Effector CD4-positive, alpha-beta T cell (primary cell): Measurements from ENCODE around the gene BMI1.
"Not testable (repeated sequence)": the region's sequence is repeated elsewhere in the genome, so short reads cannot be mapped to it uniquely, and the experiment has no call there.

Experiments
- DNase-seq: peaks from one replicate; pipeline ENCODE4 v3.0.0-alpha.2; 2020

BMI1 gene

DNA sequence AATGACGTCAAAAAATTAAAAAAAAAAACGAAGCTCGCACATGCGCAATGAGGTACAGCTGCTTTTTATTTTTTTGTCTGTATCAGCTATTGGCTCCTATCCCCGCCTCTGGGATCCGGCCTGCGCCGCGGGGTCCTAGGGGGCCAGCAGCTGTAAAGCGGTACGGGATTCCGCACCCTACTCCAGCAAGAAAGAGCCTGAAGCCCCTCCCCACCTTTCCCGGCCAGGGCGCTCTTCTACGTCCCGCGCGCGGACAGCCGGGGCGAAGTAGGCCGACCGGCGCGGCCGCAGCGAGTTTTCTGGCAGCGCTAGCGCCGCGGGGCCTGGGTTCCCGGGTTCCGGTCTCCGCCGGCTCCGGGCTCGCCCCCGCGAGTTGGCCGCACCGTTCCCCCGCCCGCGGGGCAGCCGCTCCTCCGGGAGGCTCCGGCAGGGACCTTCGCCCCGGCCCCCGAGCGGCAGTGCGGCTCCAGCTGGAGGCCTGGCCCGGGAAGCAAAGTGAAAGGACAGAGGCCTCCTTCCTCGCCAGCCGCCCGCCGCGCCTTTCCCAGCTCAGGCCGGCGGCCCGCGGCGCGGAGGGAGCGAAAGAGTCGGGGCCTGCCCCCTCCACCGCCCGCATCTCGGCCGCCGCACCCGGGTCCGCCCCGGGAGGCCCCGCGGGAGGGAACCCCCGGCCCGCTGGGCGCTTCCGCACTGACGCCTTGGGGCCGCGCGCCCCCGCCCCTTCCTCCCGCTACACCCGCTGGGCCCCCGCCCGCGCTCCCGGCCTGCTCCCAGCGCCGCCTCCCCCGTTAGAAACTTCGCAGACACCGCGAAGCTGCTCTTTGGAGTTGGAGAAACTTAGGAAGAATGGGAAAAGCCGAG, 19.7 kb downstream of the BMI1 start:
- peak; percentile 38 for DNase-seq

DNA sequence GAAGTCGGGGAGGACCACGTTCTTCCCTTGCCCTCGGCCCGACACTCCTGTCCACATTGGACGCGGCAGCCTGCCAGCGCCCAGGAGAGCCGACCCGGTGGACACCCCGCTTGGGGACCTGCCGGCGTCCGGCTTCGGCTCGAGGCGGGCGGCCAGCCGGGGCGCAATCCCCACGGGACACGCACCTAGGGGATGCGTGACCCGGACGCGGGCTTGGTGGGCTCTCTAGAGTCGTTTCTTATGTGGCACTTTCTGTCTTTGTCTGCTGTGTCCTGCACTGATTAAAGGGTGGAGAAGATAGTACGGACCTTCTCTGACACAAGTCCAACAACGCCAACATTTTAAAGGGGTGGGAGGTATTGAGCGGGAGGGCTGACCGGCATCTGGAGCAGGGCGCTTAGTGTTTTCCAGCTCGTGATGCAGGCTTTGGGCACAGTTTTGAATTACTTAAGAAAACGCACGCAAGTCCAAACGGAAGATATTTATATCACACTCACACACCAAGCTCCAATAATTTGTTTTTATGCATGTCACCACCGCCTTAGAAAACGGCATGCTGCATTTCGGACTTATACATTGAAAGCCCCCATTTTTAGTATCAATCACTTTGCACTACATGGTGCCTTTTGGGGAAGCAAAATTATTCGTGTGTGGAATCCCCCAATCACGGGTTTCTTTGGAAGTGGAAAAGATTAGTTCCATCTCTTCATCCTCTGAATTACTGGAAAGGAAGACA, 20.5 kb downstream of the BMI1 start:
- DNase-seq: no peak

DNA sequence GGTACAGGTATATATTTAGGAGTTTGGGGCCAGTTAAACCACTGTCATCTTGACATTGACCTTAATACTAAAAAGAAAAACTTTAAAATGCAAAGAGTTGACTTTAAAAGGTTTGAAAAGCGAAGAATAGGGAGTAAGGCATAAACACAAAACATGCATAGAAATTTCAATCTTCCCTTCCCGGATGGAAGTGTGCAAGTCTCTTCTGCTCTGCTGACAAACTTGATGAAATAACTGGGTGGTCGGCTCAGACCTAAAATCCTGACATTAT, 21.0 kb downstream of the BMI1 start:
- DNase-seq: no peak

DNA sequence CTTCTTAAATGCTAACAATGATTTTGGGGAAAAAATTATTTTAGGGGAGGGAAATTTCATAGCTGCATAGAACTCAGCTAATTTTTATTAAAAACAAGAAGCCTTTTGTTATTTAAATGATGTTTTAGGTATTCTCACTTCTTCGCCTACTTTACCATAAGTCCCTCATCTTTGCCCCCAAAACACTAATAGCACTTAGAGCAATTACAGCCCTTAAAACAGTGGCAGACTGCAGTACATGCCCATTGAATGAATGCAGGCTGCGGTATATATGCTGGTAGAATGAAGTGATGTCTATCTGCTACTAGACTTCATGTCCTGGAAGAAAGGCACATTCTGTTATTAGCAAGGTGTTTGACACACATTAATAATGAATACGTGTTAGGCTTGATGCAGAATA, 21.5 kb downstream of the BMI1 start:
- no peak for DNase-seq

DNA sequence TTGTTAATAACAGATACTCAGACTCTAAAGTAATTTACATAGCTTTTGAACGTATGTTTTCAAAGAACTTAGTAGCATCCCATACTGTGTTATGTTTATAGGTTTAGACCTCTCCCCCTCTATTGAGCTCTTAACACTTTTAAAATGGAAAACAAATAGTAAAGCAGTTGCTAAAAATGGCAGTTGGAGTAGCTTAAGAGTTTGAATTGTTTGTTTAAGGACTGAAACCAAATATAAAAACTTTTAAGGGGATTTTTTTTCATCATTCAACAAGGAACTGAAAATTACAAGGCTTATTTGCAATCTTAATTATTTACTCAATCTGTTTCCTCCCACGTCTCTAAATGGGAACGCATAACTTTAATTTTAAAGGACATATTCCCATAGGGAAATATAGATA, 22.8 kb downstream of the BMI1 start:
- DNase-seq: no peak

DNA sequence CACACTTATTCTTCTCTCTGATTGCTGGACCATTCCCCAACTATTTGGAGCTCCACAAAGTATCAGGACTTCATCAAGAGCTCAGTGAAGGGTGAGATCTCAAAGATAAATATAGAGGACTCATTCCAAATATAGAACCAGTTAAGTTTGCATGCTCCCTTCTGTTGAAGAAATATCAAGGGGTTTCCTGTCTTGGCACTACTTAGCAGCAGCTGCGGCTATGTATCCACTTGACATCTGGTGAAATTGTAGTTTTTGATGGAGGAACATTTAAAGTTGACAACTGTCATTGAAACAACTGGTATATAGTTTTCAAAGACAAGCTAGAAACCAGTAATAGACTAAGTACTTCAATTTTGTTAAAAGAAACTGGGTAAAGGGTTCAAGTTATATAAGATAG, 23.4 kb downstream of the BMI1 start:
- no peak for DNase-seq

DNA sequence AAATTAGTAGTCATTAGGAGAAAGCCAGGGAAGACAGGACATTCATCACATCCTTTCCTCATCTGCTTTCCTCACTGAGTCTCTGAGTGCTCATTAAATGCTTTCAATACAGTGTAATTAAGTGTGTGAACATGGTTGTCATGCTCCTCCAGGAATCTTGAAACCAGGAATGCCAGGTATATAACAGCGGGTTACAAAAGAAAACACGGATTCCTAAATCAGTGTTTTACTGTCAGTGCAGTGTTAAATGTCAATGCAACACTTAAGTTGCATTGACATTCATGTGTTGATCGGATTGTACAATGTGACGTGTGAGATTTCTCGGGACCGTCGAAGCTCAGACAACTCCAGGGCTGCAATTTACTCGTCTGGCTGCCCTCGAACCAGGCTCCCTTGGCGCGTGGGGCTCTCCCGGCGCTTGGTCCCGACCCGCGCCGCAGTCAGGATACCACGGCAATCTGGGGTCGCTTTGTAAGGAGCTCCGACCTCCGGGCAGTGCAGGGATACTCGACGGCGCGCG, 23.9 kb downstream of the BMI1 start:
- no peak for DNase-seq

DNA sequence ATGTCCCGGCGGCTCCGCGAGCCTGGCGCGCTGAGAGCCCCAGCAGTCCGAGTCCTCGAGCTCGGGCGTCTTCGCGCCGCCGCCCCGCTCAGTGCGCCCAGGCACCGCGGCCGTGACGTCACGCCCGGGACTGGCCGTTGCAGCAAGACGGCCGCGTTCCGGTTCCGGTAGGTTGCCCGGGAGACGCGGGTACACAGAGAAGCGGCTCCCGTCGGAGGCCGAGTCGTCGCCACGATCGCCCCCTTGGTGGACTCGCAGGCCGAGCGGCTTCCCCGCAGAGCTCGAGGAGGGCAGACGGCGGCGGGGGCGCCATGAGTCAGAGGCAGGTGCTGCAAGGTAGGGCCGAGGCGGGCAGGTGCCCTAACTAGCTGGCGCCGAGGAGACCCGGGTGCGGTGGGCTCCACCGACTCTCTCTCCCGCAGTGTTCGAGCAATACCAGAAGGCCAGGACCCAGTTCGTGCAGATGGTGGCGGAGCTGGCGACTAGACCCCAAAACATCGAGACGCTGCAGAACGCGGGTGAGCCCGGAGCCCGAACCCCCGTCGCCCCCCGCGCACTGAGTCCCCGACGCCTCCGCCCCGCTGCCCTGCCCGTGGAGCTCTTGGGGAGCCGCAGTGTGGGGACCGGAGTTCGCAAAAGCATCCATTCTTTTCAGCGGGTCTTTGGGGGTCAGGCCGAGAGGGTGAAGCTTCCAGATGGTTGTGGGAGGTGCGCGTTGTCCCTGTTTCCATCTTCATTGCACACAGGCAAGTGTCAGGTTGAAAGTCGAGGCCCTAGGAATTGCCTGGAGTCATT, 24.6 kb downstream of the BMI1 start, which contains the start of gene SPAG6:
Gene SPAG6, plus strand, starts transcription at position 196 of the 795 bp plus-strand sequence. Its CDS starts 116 bp downstream, at position 312.
- no peak for DNase-seq

DNA sequence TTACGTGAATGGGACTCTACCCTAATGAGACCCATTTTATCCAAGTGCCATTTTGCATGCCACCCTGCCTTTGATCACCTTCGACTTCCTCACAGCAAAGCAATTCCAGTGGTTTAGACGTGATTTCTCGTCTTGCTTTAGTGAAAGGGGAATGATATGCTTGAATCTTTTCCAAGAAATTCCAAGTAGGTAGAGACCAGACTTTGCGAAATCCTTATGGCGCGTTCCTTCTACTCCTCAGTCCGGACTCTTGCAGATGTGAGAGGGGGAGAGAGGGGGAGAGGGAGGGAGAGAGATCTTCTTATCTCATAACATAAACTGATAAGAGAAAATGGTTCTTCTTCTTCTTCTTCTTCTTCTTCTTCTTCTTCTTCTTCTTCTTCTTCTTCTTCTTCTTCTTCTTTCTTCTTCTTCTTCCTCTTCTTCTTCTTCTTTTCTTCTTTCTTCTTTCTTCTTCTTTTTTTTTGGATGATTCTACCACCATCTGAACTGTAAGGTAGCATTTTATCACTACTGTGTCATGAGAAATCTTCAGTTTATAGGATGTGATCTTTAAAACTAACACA, 25.3 kb downstream of the BMI1 start:
- no peak for DNase-seq

DNA sequence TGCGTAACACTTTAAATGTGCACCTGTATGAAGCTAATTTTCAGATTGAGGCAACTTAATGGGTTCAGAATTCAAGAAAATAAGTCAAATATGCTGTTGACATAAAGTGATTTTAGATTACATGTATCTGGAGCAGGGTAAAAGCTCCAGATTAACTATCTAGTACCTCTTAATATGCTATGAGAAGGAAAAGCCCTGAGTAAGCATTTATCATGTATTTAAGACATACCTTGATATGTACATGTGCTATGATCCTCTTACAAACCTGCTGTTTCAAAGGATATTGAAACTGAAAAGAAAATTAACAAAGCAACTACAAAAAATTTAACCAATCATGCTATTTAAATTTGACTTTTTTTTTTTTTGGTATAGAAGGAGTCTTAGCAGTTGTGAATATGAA, 28.9 kb downstream of the BMI1 start:
- no peak for DNase-seq

DNA sequence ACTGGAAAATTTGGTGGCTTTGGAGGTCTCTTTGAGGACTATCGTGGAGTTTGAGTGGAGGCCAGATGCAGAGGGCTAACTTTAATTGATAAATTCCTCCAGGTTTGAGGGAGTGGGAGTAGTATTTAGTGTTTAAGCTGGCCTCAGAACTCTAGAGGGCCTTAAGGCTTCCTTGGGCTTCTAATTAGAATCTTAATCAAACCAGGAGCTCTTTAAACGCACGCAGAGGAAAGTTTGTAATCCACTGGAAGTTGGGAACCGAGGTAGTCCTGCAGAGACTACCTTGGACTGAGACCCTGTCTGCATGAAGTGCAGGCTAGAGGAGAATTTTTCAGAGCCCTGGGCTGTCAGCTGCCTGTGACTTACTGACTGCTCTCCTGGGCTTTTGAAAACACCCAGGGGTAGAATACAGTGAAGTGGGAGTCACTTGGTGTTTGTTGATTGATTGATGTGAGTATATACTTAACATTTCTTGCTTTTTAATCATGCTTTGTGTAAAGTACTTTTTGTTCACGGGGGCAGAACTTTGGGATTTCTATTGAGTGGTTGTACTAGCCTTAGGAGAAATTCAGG, 30.3 kb downstream of the BMI1 start:
- no peak for DNase-seq

DNA sequence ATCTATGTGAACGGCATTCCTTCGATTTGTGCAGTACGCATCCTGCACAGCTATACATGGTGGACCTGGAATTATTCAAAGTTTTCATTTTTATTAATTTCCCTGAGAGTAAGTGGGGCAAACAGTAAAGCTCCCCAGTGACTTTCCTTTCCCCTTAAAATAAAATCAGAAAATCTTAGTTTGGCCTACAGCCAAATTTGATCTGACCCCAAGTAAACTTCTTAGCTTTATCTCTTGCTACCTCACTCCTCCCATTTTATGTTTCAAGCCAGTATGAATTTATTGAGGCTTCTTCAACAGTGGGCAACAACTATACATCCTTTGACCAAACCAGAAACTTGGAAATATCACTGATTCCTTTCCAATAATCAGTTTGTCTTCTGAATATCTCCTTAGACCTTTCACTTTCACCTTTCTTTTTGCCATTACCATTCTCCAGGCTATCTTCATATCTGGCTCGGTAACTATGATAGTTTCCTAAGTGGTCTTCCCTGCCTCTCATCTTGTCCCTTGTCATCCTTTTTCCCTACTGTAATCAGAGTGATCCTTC, 35.5 kb downstream of the BMI1 start:
- no peak for DNase-seq

DNA sequence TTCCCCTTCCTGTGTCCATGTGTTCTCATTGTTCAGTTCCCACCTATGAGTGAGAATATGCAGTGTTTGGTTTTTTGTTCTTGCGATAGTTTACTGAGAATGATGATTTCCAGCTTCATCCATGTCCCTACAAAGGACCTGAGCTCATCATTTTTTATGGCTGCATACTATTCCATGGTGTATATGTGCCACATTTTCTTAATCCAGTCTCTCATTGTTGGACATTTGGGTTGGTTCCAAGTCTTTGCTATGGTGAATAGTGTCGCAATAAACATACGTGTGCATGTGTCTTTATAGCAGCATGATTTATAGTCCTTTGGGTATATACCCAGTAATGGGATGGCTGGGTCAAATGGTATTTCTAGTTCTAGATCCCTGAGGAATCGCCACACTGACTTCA, 36.9 kb downstream of the BMI1 start:
- DNase-seq: not testable (repeated sequence)

DNA sequence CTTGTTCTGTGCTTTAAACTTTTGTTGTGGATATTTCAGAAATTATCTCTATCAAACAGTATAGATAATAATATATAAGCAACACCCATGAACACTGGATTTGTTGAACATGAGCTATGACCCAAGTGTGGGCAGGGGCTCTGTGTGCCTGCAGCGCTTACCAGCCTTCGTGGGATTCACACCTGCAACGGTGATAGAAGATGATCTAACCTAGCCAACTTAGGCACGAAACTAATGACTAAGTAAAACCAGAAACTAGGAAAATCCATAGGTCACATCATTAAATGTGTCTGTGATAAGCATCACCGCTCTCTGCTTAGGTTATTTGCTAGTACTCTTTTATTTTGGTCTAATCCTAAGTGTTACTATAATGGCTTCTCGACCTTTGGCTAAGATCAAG, 42.4 kb downstream of the BMI1 start:
- DNase-seq: no peak

DNA sequence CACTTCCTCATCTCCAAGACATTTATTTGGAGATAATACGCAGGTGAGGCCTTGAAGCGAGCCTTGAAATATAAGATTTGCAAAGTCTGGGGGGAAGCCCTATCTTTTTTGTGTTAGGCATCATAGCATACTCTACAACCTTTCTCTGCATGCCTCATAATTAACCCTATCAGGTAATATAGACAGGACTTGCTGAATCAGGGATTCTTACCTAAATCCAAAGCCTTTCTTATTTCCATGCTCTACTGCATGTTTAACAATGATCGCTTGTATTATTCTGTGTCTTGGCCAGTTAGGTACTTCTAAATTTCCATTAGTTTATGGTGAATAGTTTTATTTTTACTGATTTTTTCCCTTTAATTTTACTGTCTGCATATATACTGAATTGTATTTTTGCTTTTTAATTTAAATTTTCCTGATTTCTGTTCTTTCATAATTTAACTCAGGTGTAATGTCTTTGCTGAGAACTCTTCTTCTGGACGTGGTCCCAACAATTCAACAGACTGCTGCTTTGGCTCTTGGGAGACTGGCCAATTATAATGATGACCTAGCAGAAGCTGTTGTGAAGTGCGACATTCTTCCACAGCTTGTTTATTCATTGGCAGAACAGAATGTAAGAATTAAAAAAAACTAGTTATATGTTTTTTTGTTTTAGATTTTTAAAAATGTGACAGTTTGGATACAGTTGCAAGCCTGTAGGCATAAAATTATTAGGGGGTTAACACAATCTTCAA, 43.7 kb downstream of the BMI1 start:
- no peak for DNase-seq

DNA sequence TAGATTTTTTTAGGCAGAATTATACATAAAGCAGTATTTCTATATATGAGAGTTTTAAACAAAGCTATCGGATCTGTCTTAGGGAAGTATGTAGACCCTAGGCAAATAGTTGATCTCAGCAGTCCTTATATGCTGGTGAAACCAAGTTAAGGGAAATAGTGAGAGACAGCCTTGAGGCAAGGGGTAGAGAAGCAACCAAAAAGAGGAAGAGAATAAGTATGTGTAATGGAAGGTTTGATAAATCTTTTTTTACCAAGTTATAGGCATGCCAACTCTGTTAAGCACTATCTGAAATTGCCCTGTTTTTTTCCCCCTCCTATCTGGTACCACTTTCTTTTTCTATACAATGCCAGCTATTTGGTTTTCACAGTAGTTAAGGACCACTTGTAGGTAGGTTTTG, 44.3 kb downstream of the BMI1 start:
- no peak for DNase-seq

DNA sequence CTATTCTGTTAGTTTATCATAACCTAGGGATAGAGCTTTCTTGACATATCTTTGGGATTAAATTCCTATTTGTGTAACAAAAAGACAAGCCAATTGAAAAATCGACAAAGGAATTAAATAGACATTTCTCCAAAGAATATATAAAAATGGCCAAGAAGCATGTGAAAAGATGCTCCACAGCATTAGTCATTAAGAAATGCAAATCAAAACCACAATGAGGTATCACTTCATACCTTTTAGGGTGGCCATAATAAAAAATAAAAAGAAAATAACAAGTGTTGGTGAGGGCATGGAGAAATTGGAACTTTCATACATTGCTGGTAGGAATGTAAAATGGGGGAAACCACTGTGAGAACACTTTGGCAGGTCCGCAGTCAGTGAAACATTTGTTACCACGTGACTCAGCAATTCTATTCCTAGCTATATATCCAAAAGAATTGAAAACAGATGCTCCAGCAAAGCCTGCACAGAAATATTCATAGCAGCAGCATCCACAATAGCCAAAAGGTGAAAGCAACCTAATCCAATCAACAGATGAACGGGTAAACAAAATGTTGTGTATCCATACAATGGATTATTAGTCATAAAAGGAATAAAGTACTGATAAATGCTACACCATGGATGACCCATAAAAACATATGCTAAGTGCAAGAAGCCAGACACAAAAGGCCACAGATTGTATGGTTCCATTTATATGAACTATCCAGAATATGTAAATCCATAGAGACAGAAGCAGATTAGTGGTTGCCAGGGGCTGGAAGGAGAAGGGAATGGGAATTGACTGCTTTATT, 44.9 kb downstream of the BMI1 start:
- no peak for DNase-seq

DNA sequence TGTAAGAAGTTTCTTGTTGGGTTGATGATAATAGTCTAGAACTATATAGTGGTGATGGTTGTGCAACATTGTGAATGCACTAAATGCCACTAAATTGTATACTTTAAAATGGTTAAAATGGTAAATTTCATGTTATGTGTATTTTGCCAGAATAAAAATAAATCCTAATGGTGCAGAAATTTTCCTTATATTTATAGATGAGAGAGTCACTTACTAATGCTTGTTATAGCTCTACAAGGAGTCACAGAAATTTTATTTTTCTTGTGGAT, 45.5 kb downstream of the BMI1 start:
- no peak for DNase-seq

DNA sequence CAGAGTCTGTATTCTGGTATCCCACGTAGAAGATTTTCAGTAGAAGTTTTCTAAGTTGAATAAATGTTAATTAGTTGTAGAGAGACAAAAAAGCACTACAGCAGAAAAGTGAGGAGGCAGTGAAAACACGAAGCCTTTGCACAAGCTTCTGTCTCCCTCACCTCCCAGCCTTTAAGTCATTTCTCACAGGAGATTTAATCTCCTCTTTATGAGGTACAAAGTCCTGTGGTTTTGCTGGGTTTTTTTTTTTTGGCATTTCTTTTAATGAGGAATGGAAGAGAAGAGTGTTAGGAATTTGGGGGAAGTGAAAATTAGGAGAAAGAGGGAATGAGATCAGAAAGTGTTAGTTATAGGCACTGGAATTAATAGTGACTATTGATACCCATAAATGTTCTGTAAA, 45.9 kb downstream of the BMI1 start:
- no peak for DNase-seq

DNA sequence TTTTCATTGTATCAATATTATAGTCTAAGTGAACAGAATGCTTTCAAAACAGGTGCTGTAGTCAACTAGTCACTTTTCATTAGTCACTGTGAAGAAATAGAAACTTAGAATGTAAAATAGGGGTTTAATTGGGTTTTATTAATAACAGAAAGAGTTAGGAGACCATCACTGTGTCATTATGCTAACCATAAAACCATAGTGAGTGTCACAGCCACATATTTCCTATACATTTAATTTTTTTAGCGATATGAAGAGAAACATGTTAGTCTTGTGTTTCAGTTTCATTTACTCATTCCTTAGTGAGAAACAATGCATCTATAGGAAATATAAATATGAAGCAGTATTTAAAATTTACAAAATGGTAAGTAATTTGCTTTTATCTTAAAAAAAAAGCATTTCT, 46.6 kb downstream of the BMI1 start:
- no peak for DNase-seq

DNA sequence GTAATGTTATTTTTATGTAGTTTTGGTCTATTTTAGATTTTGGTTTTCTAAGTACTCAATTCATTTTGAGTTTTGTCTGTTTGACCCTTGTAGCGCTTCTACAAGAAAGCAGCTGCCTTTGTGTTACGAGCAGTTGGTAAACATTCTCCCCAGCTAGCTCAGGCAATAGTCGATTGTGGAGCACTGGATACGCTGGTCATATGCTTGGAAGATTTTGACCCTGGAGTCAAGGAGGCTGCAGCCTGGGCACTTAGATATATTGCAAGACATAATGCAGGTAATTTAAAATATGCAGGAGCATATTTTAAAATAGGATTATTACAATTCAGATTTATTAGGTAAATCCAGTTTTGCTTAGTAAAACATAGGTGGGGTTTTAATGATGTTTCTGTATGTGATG, 47.5 kb downstream of the BMI1 start:
- no peak for DNase-seq
